IMR-90 (cell line): ENCODE measurements around the gene PARP12. TPM values are rescaled to one million over a fixed set of nuclear protein-coding genes. Genes with fewer than 3 reads are reported as not detected.

Experiments used
- ATAC-seq: fragments of 200-7000 bp; cut with Tn5 transposase; 2 replicates; pipeline ENCODE4 v1.9.1; 2020; ENCODE audit warnings: low read depth, mild to moderate bottlenecking, moderate library complexity
- BruUV-seq: library from RNA; stranded (reverse); fragments of 400-500 nt; replicated peaks from 2 replicates; lab custom pipeline; 2021; lab: Mats Ljungman, UMichigan
- CTCF ChIA-PET: fragments of 300-600 bp; formaldehyde crosslinking; extraction: SDS; loops from one replicate; lab custom pipeline; 2021; ENCODE audit warnings: antibody characterized with exemption; lab: Yijun Ruan, JAX
- POLR2A ChIA-PET: fragments of 300-600 bp; sonication (Branson Sonifier 250); formaldehyde crosslinking; loops from one replicate; lab custom pipeline; 2022; ENCODE audit warnings: antibody characterized with exemption; ENCODE audit not compliant: unreplicated experiment; lab: Charles Lee
- DNase-seq: peaks from one replicate; pipeline ENCODE4 v3.0.0; 2013
- H2AFZ ChIP-seq: replicated peaks from 2 replicates; pipeline ENCODE3; 2013; ENCODE audit warnings: low read length, mild to moderate bottlenecking; ENCODE audit not compliant: poor library complexity
- H2AK5ac ChIP-seq: 2 replicates; pipeline ENCODE4 v1.6.1; 2013; ENCODE audit warnings: low read depth, low read length, inconsistent platforms
- H2AK9ac ChIP-seq: replicated peaks from 2 replicates; pipeline ENCODE3; 2013; ENCODE audit warnings: mild to moderate bottlenecking, low read depth, low read length, moderate library complexity; ENCODE audit not compliant: poor library complexity
- H2BK120ac ChIP-seq: 2 replicates; pipeline ENCODE4 v1.6.1; 2013; ENCODE audit warnings: low read depth, low read length, inconsistent platforms
- H2BK15ac ChIP-seq: 3 replicates; pipeline ENCODE4 v1.6.1; 2013; ENCODE audit warnings: low read depth, low read length, inconsistent platforms
- H2BK20ac ChIP-seq: 2 replicates; pipeline ENCODE4 v1.6.1; 2013; ENCODE audit warnings: low read depth, mild to moderate bottlenecking, inconsistent platforms, low read length, moderate library complexity
- H2BK5ac ChIP-seq: 2 replicates; pipeline ENCODE4 v1.6.1; 2013; ENCODE audit warnings: mild to moderate bottlenecking, low read depth, low read length, inconsistent platforms; ENCODE audit not compliant: poor library complexity, severe bottlenecking
- H3K14ac ChIP-seq: replicated peaks from 2 replicates; pipeline ENCODE4 v1.6.1; 2013; ENCODE audit warnings: low read depth, low read length, inconsistent platforms
- H3K18ac ChIP-seq: 2 replicates; pipeline ENCODE4 v1.6.1; 2013; ENCODE audit warnings: low read depth, low read length, control low read depth
- H3K23ac ChIP-seq: 2 replicates; pipeline ENCODE4 v1.6.1; 2013; ENCODE audit warnings: low read depth, low read length, inconsistent platforms
- H3K27ac ChIP-seq: 2 replicates; pipeline ENCODE4 v1.5.1; 2013; ENCODE audit warnings: mild to moderate bottlenecking, control low read depth, low read length; ENCODE audit not compliant: insufficient read depth
- H3K27me3 ChIP-seq: 2 replicates; pipeline ENCODE4 v1.6.1; 2013; ENCODE audit warnings: low read length; ENCODE audit not compliant: control insufficient read depth, insufficient read depth
- H3K36me3 ChIP-seq: 2 replicates; pipeline ENCODE4 v1.6.1; 2013; ENCODE audit warnings: low read length, mixed read lengths; ENCODE audit not compliant: control insufficient read depth, insufficient read depth
- H3K4ac ChIP-seq: 2 replicates; pipeline ENCODE4 v1.6.1; 2013; ENCODE audit warnings: low read depth, low read length, inconsistent platforms
- H3K4me1 ChIP-seq: 2 replicates; pipeline ENCODE4 v1.6.1; 2013; ENCODE audit warnings: low read length, mixed read lengths; ENCODE audit not compliant: control insufficient read depth, insufficient read depth
- H3K4me2 ChIP-seq: 2 replicates; pipeline ENCODE4 v1.6.1; 2013; ENCODE audit warnings: low read depth, mild to moderate bottlenecking, control low read depth, low read length, moderate library complexity
- H3K4me3 ChIP-seq: 2 replicates; pipeline ENCODE4 v1.5.1; 2013; ENCODE audit warnings: low read depth, mild to moderate bottlenecking, control low read depth, low read length, moderate library complexity; ENCODE audit not compliant: insufficient read depth
- H3K56ac ChIP-seq: 2 replicates; pipeline ENCODE4 v1.6.1; 2013; ENCODE audit warnings: low read length, inconsistent platforms; ENCODE audit not compliant: insufficient read depth; ENCODE audit errors: extremely low read depth
- H3K79me1 ChIP-seq, 2 experiments: 2 replicates each; pipeline ENCODE4 v1.6.1; 2013; ENCODE audit warnings: low read length in 2 of 2, inconsistent platforms in 1 of 2, low read depth in 1 of 2
- H3K9ac ChIP-seq: 2 replicates; pipeline ENCODE4 v1.6.1; 2013; ENCODE audit warnings: low read depth, low read length, control low read depth
- H3K9me1 ChIP-seq: 2 replicates; pipeline ENCODE4 v1.6.1; 2013; ENCODE audit warnings: low read length, inconsistent platforms; ENCODE audit not compliant: insufficient read depth
- H3K9me3 ChIP-seq: 2 replicates; pipeline ENCODE4 v1.6.1; 2013; ENCODE audit warnings: low read length; ENCODE audit not compliant: control insufficient read depth, insufficient read depth
- H4K20me1 ChIP-seq: 2 replicates; pipeline ENCODE4 v1.6.1; 2013; ENCODE audit warnings: low read length, inconsistent platforms; ENCODE audit not compliant: insufficient read depth
- H4K5ac ChIP-seq: 2 replicates; pipeline ENCODE4 v1.6.1; 2013; ENCODE audit warnings: mild to moderate bottlenecking, low read depth, low read length, control low read depth
- H4K8ac ChIP-seq, 2 experiments: 2 replicates each; pipeline ENCODE4 v1.6.1; 2013; ENCODE audit warnings: low read depth in 2 of 2, low read length in 2 of 2, control low read depth in 1 of 2, inconsistent platforms in 1 of 2
- H4K91ac ChIP-seq: 2 replicates; pipeline ENCODE4 v1.6.1; 2013; ENCODE audit warnings: low read depth, low read length, inconsistent platforms; ENCODE audit not compliant: insufficient read depth
- CEBPB ChIP-seq: IDR thresholded peaks from 2 replicates; pipeline ENCODE4 v1.6.1; 2012; ENCODE audit warnings: low read depth, low read length, improper control_type of control experiment
- CHD1 ChIP-seq: IDR thresholded peaks from 2 replicates; pipeline ENCODE4 v1.6.1; 2012; ENCODE audit warnings: low read depth, low read length, improper control_type of control experiment
- FOS ChIP-seq: fragments of 150-350 bp; IDR thresholded peaks from 2 replicates; pipeline ENCODE4 v1.6.1; 2016; ENCODE audit warnings: low read depth, low read length
- MAFK ChIP-seq: IDR thresholded peaks from 2 replicates; pipeline ENCODE4 v1.6.1; 2012; ENCODE audit warnings: low read depth, low read length, improper control_type of control experiment
- MAZ ChIP-seq: IDR thresholded peaks from 2 replicates; pipeline ENCODE4 v1.6.1; 2012; ENCODE audit warnings: low read depth, mild to moderate bottlenecking, low read length, improper control_type of control experiment, moderate library complexity, borderline replicate concordance
- NFE2L2 ChIP-seq: fragments of 150-350 bp; IDR thresholded peaks from 2 replicates; pipeline ENCODE4 v1.6.1; 2016; ENCODE audit warnings: low read depth, mild to moderate bottlenecking, low read length
- WGBS, 2 experiments: methylation state at CpG; one replicate each; pipeline versions ENCODE4 v1.1.5 to v1.1.7; 2013; ENCODE audit warnings: missing lambda C conversion rate in 2 of 2; ENCODE audit not compliant: insufficient read length in 1 of 2; ENCODE audit errors: extremely low coverage in 2 of 2; 5-methylcytosine and 5-hydroxymethylcytosine counted together
- dilution Hi-C: fragments of 300-500 bp; cut with HindIII; formaldehyde crosslinking; loops from one replicate; pipeline ENCODE4 v1.14.3; 2018; ENCODE audit warnings: low sequenced_read_pairs; ENCODE audit not compliant: unreplicated experiment
- in situ Hi-C: fragments of 300-500 bp; cut with MboI; formaldehyde crosslinking; loops from 3 replicates; pipeline ENCODE4 v1.14.3; 2019; ENCODE audit warnings: low sequenced_read_pairs, inconsistent platforms, mixed read lengths
- intact Hi-C: fragments of 100-400 bp; cut with micrococcal nuclease; formaldehyde crosslinking; loops from 2 replicates; pipeline ENCODE4 v1.10.0; 2022
- polyA plus RNA-seq, 3 experiments: library from polyadenylated mRNA; depleted of rRNA; stranded (reverse); fragments of >200 nt; gene quantifications; 2 replicates each; pipeline ENCODE4 v1.2.3, GENCODE V29; 2012; ENCODE audit warnings: low replicate concordance in 1 of 3
- total RNA-seq: library from RNA; depleted of rRNA; stranded (reverse); fragments of >200 nt; gene quantifications from 2 replicates; pipeline ENCODE4 v1.2.3, GENCODE V29; 2012
- TF ChIP-seq, protein P1 (sequence below): fragments of 150-350 bp; IDR thresholded peaks from 2 replicates; pipeline ENCODE4 v1.6.1; 2016; ENCODE audit warnings: low read depth, mild to moderate bottlenecking, low read length, moderate library complexity, borderline replicate concordance
- TF ChIP-seq, protein P2 (sequence below): conservative IDR thresholded peaks from 2 replicates; pipeline ENCODE4 v1.5.1; 2012; ENCODE audit warnings: mild to moderate bottlenecking, low read depth, low read length, improper control_type of control experiment

The PARP12 gene
- total and polyA plus RNA-seq, 2 of the 4 experiments (the other 2 are of a cell fraction), result 7.2 to 11.3 TPM

DNA sequence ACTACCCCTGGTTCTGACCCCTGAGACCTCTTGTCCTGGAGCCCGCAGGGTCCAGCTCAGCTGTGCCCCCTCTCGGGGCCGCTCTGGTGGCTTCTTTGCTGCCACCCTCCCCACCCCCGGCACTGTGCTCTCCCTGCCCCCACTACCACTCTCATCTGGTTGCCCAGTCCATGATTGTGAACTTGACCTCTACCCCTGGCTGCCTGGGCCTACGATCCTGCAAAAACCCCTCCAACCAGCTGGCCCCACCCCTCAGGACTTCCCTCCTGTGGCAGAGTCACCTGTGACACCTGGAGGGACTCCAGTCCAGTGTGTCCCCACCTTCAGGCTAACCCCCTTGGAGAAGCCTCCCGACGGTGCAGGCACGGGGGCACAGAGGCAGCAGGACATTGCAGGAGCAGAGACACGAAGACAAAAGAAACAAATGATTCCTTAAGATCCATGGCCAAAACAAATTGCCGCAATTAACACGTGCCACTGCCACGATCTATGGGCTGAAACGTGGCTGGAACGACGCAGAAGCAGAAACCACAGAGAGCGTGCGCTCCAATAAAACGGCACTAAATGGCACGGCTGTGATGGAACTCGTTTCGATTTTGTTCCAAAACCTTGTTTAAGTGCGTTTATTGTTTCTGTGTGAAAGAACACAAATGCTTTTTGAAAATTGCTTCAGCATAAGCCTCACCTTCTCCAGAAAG lies 72.0 kb downstream of the PARP12 start:
- ChIA-PET CTCF (no interaction called here), POLR2A (no interaction called here)
- Histone ChIP-seq H2AFZ (no peak overlapping the region), H2AK5ac (0 out of 2 replicates have a peak overlapping the region, but pooled peaks have one; percentile 25), H2BK15ac (no peak overlapping the region), H3K4me3 (no peak overlapping the region), H3K9me1 (peaks cover 21% of the 10 kb centered on the region), H2BK5ac (no peak overlapping the region), H3K56ac (no peak overlapping the region), H4K20me1 (no peaks in the 10 kb centered on the region), H2AK9ac (no peak overlapping the region), H3K23ac (no peak overlapping the region), H4K91ac (no peak overlapping the region), H2BK120ac (no peak overlapping the region), H3K4me2 (no peak overlapping the region), H3K4me1 (peaks cover 15% of the 10 kb centered on the region), H3K27me3 (no peaks in the 10 kb centered on the region; the same call in 1 of the 2 replicates), H3K79me1 (0 out of 4 replicates have a peak, but pooled peaks cover 0 to 2% of the 10 kb centered on the region in 2 experiments), H3K4ac (no peak overlapping the region), H4K8ac (no peak overlapping the region), H3K14ac (no peak overlapping the region), H3K9ac (no peak overlapping the region), H3K36me3 (no peaks in the 10 kb centered on the region), H3K18ac (no peak overlapping the region), H4K5ac (no peak overlapping the region), H3K27ac (no peak overlapping the region), H3K9me3 (no peaks in the 10 kb centered on the region), H2BK20ac (no peak overlapping the region; the same call in 1 of the 2 replicates)
- no TSS peak for BruUV-seq
- 96% methylated on average over 14 of the region's 22 CpGs; no CpG with 5 or more reads in 1 of the 2 experiments for WGBS, 2 experiments
- no peak for TF ChIP-seq NFE2L2
- TF ChIP-seq CEBPB, result no peak
- no peak for TF ChIP-seq MAFK
- TF ChIP-seq, protein P1, sequence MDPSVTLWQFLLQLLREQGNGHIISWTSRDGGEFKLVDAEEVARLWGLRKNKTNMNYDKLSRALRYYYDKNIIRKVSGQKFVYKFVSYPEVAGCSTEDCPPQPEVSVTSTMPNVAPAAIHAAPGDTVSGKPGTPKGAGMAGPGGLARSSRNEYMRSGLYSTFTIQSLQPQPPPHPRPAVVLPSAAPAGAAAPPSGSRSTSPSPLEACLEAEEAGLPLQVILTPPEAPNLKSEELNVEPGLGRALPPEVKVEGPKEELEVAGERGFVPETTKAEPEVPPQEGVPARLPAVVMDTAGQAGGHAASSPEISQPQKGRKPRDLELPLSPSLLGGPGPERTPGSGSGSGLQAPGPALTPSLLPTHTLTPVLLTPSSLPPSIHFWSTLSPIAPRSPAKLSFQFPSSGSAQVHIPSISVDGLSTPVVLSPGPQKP, result no peak
- TF ChIP-seq, protein P2, sequence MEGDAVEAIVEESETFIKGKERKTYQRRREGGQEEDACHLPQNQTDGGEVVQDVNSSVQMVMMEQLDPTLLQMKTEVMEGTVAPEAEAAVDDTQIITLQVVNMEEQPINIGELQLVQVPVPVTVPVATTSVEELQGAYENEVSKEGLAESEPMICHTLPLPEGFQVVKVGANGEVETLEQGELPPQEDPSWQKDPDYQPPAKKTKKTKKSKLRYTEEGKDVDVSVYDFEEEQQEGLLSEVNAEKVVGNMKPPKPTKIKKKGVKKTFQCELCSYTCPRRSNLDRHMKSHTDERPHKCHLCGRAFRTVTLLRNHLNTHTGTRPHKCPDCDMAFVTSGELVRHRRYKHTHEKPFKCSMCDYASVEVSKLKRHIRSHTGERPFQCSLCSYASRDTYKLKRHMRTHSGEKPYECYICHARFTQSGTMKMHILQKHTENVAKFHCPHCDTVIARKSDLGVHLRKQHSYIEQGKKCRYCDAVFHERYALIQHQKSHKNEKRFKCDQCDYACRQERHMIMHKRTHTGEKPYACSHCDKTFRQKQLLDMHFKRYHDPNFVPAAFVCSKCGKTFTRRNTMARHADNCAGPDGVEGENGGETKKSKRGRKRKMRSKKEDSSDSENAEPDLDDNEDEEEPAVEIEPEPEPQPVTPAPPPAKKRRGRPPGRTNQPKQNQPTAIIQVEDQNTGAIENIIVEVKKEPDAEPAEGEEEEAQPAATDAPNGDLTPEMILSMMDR, result no peak
- no peak for TF ChIP-seq FOS
- TF ChIP-seq MAZ, result no peak
- TF ChIP-seq CHD1, result no peak
- intact Hi-C loops, result no loop called here
- ATAC-seq, result no peak
- DNase-seq, result no peak
- dilution Hi-C loops, result no loop called here
- in situ Hi-C loops, result no loop called here
